CD4-positive, alpha-beta T cell treated with Interleukin-6 at 100 ng/mL for 8 hours (primary cell): ENCODE measurements around the gene WDR38.
"Not testable (repeated sequence)": the region's sequence is repeated elsewhere in the genome, so short reads cannot be mapped to it uniquely, and the experiment has no call there.

Experiments used
- DNase-seq: peaks from one replicate; pipeline ENCODE4 v3.0.0-alpha.2; 2020; ENCODE audit warnings: mixed read lengths, low spot score

The WDR38 gene

DNA sequence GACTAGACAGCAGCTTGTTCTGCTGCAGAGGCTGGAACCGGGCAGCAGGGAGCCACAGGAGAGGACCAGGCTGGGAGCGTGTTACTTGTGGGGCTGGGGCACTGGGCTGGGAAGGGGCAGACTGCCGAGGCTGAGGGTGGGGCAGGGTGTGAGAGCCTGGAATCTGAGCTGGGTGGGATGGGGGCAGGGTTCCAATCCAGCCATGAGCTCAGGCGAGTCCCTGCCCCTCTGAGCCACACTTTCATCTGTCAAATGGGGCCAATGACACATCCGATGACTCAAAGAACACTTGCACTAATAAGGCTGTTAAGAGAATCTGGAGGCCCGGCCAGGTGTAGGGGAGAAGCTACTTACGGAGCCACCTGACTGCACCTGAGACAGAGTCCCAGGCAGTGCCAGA lies 18.7 kb upstream of the WDR38 start:
- no peak for DNase-seq

DNA sequence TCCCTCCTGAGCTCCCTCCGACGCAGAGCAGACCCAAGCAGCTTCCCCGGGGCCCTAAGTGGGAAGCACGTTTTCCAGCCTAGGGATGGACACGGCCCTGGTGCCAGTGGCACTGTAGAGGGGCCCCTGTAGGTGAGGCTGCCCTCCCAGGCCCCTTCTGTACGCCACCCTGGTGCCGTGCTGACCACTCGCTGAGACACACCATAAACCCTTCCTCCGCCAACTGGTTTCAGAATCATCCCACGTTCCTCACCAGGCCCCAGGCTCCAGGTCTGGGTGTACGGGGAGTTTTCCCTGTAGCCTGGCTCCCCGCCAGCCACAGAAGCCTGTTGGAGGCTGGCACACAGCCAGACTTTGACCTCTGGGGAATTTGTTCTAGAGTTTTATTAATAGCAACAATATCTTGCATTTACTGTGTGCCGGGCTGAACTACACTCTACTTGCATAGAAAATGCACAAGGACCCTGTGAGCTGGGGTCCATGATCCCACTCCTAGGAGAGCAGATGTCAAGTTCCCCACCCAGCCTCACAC lies 18.2 kb upstream of the WDR38 start:
- no peak for DNase-seq

- DNase-seq = not testable (repeated sequence)
Observed at GRCh38 chr9:124838132-124838531, 15.1 kb upstream of the WDR38 start.

- not testable (repeated sequence) for DNase-seq
Observed at GRCh38 chr9:124838567-124839275, 14.5 kb upstream of the WDR38 start.

GRCh38 chr9:124839612-124840299 lies 13.5 kb upstream of the WDR38 start:
- DNase-seq = no peak

DNA sequence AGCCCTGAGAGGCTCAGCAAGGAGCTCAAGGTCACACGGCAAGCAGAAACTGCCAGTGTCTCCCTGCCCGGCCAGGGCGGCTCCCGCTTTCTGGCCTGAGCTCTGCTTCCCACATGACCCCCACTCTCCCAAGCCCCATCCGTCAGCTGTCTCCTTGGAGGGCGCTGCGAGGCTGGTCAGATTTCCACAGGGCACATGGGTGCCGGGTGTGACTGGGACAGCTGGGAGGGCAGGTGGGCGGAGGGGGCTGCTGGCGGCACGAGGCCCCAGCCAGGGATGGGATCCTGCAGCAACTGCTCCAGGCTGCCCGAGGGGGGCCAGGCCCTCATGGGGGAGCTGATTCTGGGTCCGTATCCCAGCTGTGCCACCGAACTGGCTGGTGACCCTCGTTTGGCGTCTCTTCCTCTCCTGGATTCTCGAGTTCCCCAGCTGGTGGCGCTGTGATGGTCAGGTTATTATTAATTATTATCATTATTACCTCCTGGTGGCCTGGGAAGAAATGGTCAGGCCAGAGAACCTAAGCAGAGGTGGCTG lies 12.9 kb upstream of the WDR38 start:
- DNase-seq = no peak

- DNase-seq = no peak
Observed at GRCh38 chr9:124841075-124841821, 12.0 kb upstream of the WDR38 start.

GRCh38 chr9:124843456-124844034 lies 9.7 kb upstream of the WDR38 start:
- DNase-seq = no peak

DNA sequence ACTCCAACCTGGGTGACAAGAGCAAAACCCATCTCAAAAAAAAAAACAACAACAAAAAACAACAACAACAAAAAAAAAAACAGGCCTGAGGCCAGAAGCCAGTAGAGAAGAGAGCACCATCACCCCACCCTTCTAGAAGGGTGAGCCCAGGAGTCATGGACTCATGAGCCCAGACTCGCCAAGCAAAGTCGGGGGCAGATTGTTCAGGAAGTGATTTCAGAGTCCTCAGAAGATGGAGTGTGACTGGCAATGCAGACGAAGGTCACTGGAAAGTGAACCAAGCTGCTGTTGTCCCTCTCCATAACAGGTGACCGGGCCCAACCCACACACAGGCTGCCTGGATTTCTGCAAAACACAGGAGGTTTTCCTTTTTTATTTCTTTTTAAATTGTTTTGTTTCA lies 9.0 kb upstream of the WDR38 start:
- no peak for DNase-seq

DNA sequence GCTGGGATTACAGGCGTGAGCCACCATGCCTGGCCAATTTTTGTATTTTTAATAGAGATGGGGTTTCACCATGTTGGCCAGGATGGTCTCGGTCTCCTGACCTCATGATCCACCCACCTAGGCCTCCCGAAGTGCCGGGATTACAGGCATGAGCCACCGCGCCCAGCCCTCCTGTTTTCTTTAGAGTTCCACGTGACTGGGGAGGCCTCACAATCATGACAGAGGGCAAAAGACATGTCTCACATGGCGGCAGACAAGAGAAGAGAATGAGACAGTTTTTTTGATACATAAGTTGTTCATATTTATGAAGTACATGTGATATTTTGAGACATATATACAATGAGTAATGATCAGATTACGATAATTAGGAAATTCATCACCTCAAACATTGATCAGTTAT lies 6.8 kb upstream of the WDR38 start:
- DNase-seq = not testable (repeated sequence)

DNA sequence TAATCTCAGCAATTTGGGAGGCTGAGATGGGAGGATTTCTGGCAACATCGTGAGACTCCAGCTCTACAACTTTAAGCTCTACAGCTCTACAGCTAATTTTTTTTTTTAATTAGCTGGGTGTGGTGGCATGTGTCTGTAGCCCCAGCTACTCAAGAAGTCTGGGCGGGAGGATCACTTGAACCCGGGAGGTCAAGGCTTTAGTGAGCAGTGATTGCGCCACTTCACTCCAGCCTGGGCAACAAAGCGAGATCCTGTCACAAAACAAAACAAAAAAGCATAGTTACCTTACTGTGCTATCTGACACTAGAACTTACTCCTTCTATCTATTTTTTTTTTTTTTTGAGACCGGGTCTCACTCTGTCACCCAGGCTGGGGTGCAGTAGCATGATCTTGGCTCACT lies 6.3 kb upstream of the WDR38 start:
- no peak for DNase-seq

DNA sequence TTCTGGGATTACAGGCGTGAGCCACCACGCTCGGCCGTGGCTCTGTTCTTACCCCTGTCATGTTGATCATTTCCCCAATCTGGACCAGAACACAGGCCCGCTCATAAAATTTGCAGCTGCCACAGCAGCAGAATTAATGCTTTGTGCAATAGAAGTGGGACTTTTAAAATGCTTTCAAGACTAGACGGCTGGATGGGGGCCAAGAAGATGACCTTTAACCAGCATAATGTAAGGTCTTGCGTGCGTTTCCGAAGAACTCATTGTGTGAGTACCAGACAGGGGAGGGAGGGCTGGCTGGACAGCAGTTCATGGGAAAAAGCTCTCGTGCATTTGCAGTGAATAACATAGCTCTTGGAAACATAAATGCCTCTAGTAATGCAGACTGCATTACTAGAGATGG lies 3.5 kb upstream of the WDR38 start:
- no peak for DNase-seq

GRCh38 chr9:124852121-124852828 lies 985 bp upstream of the WDR38 start:
- no peak for DNase-seq

GRCh38 chr9:124853605-124854143 lies 414 bp downstream of the WDR38 start:
- DNase-seq = no peak

GRCh38 chr9:124854161-124854560 lies 901 bp downstream of the WDR38 start:
- DNase-seq = no peak

GRCh38 chr9:124854822-124855221 lies 1.6 kb downstream of the WDR38 start:
- DNase-seq = no peak

DNA sequence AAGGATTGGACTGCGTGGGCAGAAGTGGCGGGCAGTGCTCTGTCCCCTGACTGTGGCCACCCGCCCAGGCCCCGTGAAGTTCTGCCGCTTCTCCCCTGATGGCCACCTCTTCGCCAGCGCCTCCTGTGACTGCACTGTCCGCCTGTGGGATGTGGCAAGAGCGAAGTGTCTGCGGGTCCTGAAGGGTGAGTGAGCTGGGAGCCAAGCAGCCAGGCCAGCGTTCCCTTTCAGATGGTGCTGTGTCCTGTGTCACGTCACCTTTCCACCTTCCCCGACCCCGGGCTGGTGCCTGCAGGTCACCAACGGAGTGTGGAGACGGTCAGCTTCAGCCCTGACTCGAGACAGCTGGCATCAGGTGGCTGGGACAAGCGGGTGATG lies 2.3 kb downstream of the WDR38 start:
- DNase-seq = no peak

DNA sequence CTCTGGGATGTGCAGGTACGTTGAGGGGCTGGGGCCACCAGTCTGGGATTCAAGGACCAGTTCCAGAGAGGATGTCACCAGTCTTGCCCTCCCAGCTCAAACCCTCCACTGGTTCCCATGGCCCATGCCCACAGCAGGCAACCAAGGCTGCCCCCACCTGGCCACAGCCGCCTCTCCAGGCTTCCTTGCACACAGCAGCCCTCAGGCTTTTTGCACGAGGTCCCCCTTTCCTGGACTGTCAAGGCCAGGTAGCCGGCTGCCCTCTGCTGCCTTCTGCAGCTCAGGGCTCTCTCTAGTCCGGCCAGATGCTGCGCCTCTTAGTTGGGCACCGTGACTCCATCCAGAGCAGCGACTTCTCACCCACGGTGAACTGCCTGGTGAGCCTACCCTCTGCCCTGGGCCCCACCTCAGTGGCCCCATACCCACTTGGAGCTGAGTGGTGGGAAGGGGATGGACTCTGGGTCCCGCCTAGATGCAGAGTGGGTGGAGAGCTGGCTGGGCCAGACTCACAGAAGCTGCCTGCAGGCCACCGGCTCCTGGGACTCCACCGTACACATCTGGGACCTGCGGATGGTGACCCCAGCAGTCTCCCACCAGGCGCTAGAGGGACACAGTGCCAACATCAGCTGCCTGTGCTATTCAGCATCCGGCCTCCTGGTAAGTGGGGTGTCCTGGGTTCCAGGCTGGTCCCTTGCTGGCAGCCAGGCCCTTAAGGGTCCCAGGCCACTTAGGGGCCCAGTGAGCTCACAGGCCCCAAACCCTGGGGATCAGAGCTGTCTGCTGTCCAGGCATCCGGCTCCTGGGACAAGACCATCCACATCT lies 2.9 kb downstream of the WDR38 start:
- no peak for DNase-seq

DNA sequence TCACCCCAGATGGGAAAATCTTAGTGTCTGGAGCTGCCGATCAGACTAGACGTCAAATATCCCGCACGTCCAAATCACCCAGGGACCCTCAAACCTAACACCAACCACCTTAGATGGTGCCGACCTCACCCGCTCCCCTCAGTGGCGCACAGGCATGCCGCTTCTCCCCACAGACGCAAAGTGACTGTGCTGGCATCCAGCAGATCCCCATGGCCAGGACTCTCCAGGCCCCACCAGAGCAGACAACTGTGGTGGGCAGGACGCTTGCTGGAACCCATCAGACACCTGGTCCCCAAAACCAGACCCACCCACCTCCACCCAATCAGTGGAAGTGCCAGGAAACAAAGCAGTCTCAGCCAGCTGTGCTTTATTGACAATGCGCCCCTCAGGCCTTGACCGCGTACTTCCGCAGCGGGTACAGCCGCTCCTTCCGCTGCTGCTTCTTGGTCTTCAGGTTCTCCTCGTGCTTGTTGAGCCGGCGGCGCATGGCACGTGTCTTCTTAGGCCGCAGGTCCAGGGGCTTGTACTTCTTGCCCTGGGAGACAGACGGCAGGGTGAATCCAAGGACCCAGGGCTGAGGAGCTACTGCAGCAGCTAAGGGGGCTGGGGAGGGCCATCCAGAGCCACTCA lies 4.4 kb downstream of the WDR38 start:
- no peak for DNase-seq
